Mucosa of rectum (tissue), 2 donors: ENCODE measurements around the gene SCN4A.
A peak's percentile ranks its signal among the peaks of the same experiment; 100 is the strongest.

Experiments
- H3K27ac ChIP-seq, 2 donors: one replicate each; pipeline ENCODE4 v1.7.0; 2013; ENCODE audit warnings: inconsistent platforms in 2 of 2, low read depth in 2 of 2, low read length in 2 of 2
- H3K27me3 ChIP-seq, 2 donors: one replicate each; pipeline ENCODE4 v1.7.0; 2013; ENCODE audit warnings: low read length in 2 of 2; ENCODE audit not compliant: control insufficient read depth in 2 of 2, insufficient read depth in 2 of 2
- H3K36me3 ChIP-seq, 2 donors: one replicate each; pipeline ENCODE4 v1.7.0; 2013; ENCODE audit warnings: low read length in 2 of 2; ENCODE audit not compliant: control insufficient read depth in 2 of 2, insufficient read depth in 2 of 2
- H3K4me1 ChIP-seq, 2 donors: one replicate each; pipeline ENCODE4 v1.7.0; 2013; ENCODE audit warnings: low read length in 2 of 2, mild to moderate bottlenecking in 1 of 2; ENCODE audit not compliant: control insufficient read depth in 2 of 2, insufficient read depth in 2 of 2
- H3K4me3 ChIP-seq, 2 donors: one replicate each; pipeline ENCODE4 v1.7.0; 2013; ENCODE audit warnings: low read length in 2 of 2
- H3K9ac ChIP-seq, 2 donors: one replicate each; pipeline ENCODE4 v1.7.0; 2013; ENCODE audit warnings: low read length in 2 of 2, low read depth in 1 of 2, mild to moderate bottlenecking in 1 of 2
- H3K9me3 ChIP-seq, 2 donors: one replicate each; pipeline ENCODE4 v1.7.0; 2013; ENCODE audit warnings: low read length in 2 of 2; ENCODE audit not compliant: control insufficient read depth in 2 of 2
- donor health status: healthy.
- donor health status: Normal muscosa, but diverticular disease.

SCN4A gene

GRCh38 chr17:63993368-63993985 is 20.8 kb upstream of the SCN4A start:
- H3K9ac ChIP-seq, result no peak overlapping the region
- H3K36me3 ChIP-seq, result no peaks in the 10 kb centered on the region
- H3K27me3 ChIP-seq, result peaks cover 20 to 33% of the 10 kb centered on the region in 2 donors
- H3K27ac ChIP-seq, result no peak overlapping the region
- H3K9me3 ChIP-seq, result no peaks in the 10 kb centered on the region
- no peak overlapping the region for H3K4me3 ChIP-seq
- H3K4me1 ChIP-seq, result peaks cover 7 to 12% of the 10 kb centered on the region in 2 donors

GRCh38 chr17:63991611-63992010 is 18.9 kb upstream of the SCN4A start:
- no peaks in the 10 kb centered on the region for H3K9me3 ChIP-seq
- no peak overlapping the region for H3K4me3 ChIP-seq
- no peak overlapping the region for H3K27ac ChIP-seq
- H3K27me3 ChIP-seq, result peaks cover 6 to 17% of the 10 kb centered on the region in 2 donors
- H3K9ac ChIP-seq, result no peak overlapping the region
- H3K36me3 ChIP-seq, result no peaks in the 10 kb centered on the region
- no peaks in the 10 kb centered on the region for H3K4me1 ChIP-seq

- H3K27me3 ChIP-seq, result peaks cover 6 to 17% of the 10 kb centered on the region in 2 donors
- no peaks in the 10 kb centered on the region for H3K9me3 ChIP-seq
- H3K4me3 ChIP-seq, result no peak overlapping the region
- H3K36me3 ChIP-seq, result no peaks in the 10 kb centered on the region
- H3K27ac ChIP-seq, result no peak overlapping the region
- peaks cover 0 to 3% of the 10 kb centered on the region in 2 donors for H3K4me1 ChIP-seq
- no peak overlapping the region for H3K9ac ChIP-seq
These were observed 17.1 kb upstream of the SCN4A start for GRCh38 chr17:63989622-63990345.

- H3K27ac ChIP-seq, result no peak overlapping the region
- peaks cover 0 to 6% of the 10 kb centered on the region in 2 donors for H3K4me1 ChIP-seq
- H3K9me3 ChIP-seq, result no peaks in the 10 kb centered on the region
- no peak overlapping the region for H3K9ac ChIP-seq
- no peak overlapping the region for H3K4me3 ChIP-seq
- peaks cover 6 to 17% of the 10 kb centered on the region in 2 donors for H3K27me3 ChIP-seq
- H3K36me3 ChIP-seq, result no peaks in the 10 kb centered on the region
These were observed 16.3 kb upstream of the SCN4A start for GRCh38 chr17:63988741-63989621.

GRCh38 chr17:63988127-63988478 is 15.4 kb upstream of the SCN4A start:
- Histone ChIP-seq H3K4me1 (peaks cover 0 to 6% of the 10 kb centered on the region in 2 donors), H3K36me3 (no peaks in the 10 kb centered on the region), H3K4me3 (no peak overlapping the region), H3K9ac (no peak overlapping the region), H3K27ac (no peak overlapping the region), H3K27me3 (peaks cover 0 to 17% of the 10 kb centered on the region in 2 donors), H3K9me3 (no peaks in the 10 kb centered on the region)

GRCh38 chr17:63987221-63988126 is 14.8 kb upstream of the SCN4A start:
- no peaks in the 10 kb centered on the region for H3K9me3 ChIP-seq
- no peak overlapping the region for H3K9ac ChIP-seq
- H3K36me3 ChIP-seq, result no peaks in the 10 kb centered on the region
- H3K27me3 ChIP-seq, result peaks cover 0 to 16% of the 10 kb centered on the region in 2 donors
- no peak overlapping the region for H3K27ac ChIP-seq
- peaks cover 0 to 6% of the 10 kb centered on the region in 2 donors for H3K4me1 ChIP-seq
- H3K4me3 ChIP-seq, result no peak overlapping the region

GRCh38 chr17:63986821-63987220 is 14.1 kb upstream of the SCN4A start:
- Histone ChIP-seq H3K9me3 (no peaks in the 10 kb centered on the region), H3K27me3 (peaks cover 0 to 12% of the 10 kb centered on the region in 2 donors), H3K4me1 (peaks cover 0 to 6% of the 10 kb centered on the region in 2 donors), H3K4me3 (no peak overlapping the region), H3K9ac (no peak overlapping the region), H3K36me3 (no peaks in the 10 kb centered on the region), H3K27ac (no peak overlapping the region)

- Histone ChIP-seq H3K27ac (peak overlapping the region in 1 of 2 donors; percentile 34), H3K4me3 (no peak overlapping the region), H3K36me3 (no peaks in the 10 kb centered on the region), H3K27me3 (peaks cover 0 to 6% of the 10 kb centered on the region in 2 donors), H3K4me1 (peaks cover 0 to 6% of the 10 kb centered on the region in 2 donors), H3K9ac (no peak overlapping the region), H3K9me3 (no peaks in the 10 kb centered on the region)
These were observed 12.8 kb upstream of the SCN4A start for GRCh38 chr17:63985387-63986140.
